Measurements from ENCODE around the gene PAQR5. TPM values are rescaled to one million over a fixed set of nuclear protein-coding genes. Genes with fewer than 3 reads are reported as not detected.

The PAQR5 gene
- total RNA-seq, 2 experiments from 2014 or later = 0.19 TPM; not detected in 1

DNA sequence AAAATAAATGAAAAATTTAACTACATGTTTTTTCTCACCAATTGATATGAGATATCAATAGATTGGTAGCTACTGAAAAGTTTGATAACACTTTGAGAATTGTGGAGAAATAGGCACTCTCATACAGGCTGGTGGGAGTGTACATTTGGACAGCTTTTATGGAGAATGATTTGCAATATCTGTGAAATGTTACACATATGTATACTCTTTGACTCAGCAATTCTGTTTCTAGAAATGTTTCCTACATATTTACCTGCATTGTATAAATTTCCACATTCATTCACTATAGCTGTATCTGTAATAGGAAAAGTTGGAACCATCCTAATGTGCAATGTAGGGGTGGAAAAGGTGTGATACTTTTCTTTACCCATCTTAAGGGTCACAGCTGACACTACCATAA, 113.6 kb downstream of the PAQR5 start:
- H3K4me3 Mint-ChIP-seq = no peak overlapping the region
- H3K27me3 Mint-ChIP-seq (ENCODE audit: low read depth) = peaks cover 11% of the 10 kb centered on the region
- H3K9me3 Mint-ChIP-seq = no peaks in the 10 kb centered on the region
- no peak overlapping the region for H3K27ac Mint-ChIP-seq
- H3K36me3 Mint-ChIP-seq (ENCODE audit: low read depth) = peaks cover 3% of the 10 kb centered on the region
- CTCF ChIA-PET = interaction anchor here (4.2 kb wide), 1 partner anchor 18 kb away, joined by 22 read pairs; no protein-coding TSS in a partner anchor
- no peak for DNase-seq
- peaks cover 11% of the 10 kb centered on the region for H3K4me1 Mint-ChIP-seq (ENCODE audit: low read depth)
- intact Hi-C loops (cut with micrococcal nuclease) = loop anchor here (5.0 to 10.0 kb wide), 3 partner anchors 90 to 627 kb away; no protein-coding TSS in a partner anchor

DNA sequence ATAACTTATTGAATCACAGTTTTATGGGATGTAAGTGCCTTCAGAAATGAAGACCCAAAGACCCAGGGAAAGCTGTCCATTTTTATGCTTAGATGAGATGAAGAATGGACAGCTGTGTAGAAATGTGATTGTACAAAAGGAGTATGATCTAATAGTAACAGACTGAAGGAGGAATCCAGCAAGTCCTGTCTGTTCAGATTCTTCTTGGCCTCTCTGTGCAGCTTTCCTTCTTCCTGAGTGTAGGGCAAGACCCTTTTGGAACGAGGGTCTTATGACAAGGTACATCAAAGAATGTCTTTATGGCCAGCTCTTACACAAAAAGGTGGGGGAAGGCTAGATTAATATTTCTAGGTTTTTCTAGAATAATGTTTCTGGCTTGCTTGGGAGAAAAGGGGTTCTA, 114.0 kb downstream of the PAQR5 start:
- no peak overlapping the region for H3K27ac Mint-ChIP-seq
- H3K9me3 Mint-ChIP-seq = no peaks in the 10 kb centered on the region
- H3K27me3 Mint-ChIP-seq (ENCODE audit: low read depth) = peaks cover 14% of the 10 kb centered on the region
- DNase-seq = no peak
- no peak overlapping the region for H3K4me3 Mint-ChIP-seq
- CTCF ChIA-PET = interaction anchor here (4.2 kb wide), 1 partner anchor 18 kb away, joined by 22 read pairs; no protein-coding TSS in a partner anchor
- H3K4me1 Mint-ChIP-seq (ENCODE audit: low read depth) = peaks cover 11% of the 10 kb centered on the region
- intact Hi-C loops (cut with micrococcal nuclease) = loop anchor here (5.0 to 10.0 kb wide), 3 partner anchors 90 to 628 kb away; no protein-coding TSS in a partner anchor
- H3K36me3 Mint-ChIP-seq (ENCODE audit: low read depth) = peaks cover 7% of the 10 kb centered on the region

DNA sequence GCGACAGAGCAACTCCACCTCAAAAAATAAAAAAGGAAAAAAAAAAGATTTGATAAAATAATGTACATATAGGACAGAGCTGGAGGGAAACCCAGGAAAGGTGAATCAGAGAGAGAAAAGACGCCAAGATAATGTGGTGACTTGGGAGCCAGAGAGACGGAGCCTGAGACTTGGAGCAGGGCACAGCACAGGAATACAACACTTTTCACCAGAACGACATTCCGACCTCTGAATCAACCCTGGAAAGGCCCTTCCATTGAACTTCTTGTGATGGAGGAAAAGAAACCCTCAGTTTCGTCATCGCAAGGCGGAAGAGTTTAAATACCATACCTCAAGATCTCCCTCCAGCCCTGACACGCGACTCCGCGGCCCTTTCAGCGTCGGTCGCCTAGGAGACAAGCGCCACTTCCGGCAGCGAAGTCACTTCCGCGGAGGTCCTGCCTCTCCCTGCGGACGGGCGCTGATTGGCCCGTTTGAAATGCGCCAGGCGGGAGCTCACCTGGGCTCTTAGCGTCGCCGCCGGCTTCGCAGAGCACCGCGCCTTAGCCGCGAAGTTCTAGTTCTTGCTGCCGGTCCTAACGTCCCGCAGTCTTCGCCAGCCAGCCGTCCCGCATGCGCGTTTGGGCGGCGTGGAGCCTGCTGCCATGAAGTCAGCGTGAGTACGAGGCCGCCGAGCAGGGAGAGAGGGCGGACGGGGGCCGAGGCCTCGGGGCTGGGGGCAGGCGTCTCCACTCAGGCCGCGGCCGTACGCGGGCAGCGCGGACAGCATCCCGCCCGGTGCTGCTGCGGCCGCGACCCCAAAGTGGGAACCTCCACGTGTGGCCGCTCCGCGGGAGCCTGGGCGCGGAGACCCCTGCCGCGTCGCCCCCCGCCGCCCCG, 115.3 kb downstream of the PAQR5 start, which contains the start of gene KIF23:
Gene KIF23, plus strand, starts transcription at position 528 of the 879 bp plus-strand sequence. Its CDS starts 117 bp downstream, at position 645.
- Mint-ChIP-seq H3K36me3 (ENCODE audit: low read depth) (peaks cover 19% of the 10 kb centered on the region), H3K27ac (peak within 1 kb of the TSS; percentile 19), H3K9me3 (no peaks in the 10 kb centered on the region), H3K4me3 (peak within 1 kb of the TSS; percentile 84), H3K4me1 (ENCODE audit: low read depth) (peaks cover 11% of the 10 kb centered on the region), H3K27me3 (ENCODE audit: low read depth) (peaks cover 18% of the 10 kb centered on the region)
- peak; percentile 95 for DNase-seq
- CTCF ChIA-PET = interaction anchor here (4.2 kb wide), 1 partner anchor 20 kb away, joined by 22 read pairs; no protein-coding TSS in a partner anchor
- intact Hi-C loops (cut with micrococcal nuclease) = loop anchor here (1.0 to 10.0 kb wide), 6 partner anchors 38 to 629 kb away; partner anchors contain the start of genes GLCE and RPLP1

GRCh38 chr15:69414701-69415167, 116.0 kb downstream of the PAQR5 start:
- intact Hi-C loops (cut with micrococcal nuclease) = loop anchor here (1.0 to 10.0 kb wide), 6 partner anchors 38 to 630 kb away; partner anchors contain the start of genes GLCE and RPLP1
- no peaks in the 10 kb centered on the region for H3K9me3 Mint-ChIP-seq

DNA sequence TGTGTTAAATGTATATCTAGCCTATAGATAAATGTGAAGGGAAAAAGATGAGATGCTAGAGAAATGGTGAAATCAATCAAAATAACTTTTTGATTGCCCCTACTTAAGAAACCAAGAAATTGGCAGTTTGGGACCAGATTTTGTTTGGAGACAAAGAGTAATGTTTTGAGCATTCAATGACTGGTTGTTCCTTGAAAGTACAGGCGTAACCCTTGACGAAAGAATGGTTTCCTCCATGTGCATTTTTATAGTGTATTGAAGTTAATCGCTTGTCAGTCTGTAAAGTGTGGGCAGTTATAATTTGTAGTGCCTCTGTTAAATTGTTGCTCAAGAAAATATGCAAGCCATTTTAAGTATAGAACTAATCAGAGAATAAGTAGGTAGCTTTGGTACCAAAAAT, 116.7 kb downstream of the PAQR5 start:
- peaks cover 28% of the 10 kb centered on the region for H3K36me3 Mint-ChIP-seq (ENCODE audit: low read depth)

More at GRCh38 chr15:69414701-69415167, 116.0 kb downstream of the PAQR5 start:
- Mint-ChIP-seq H3K36me3 (ENCODE audit: low read depth) (peaks cover 25% of the 10 kb centered on the region), H3K4me3 (peak overlapping the region; percentile 83), H3K27ac (no peak overlapping the region), H3K27me3 (ENCODE audit: low read depth) (peaks cover 18% of the 10 kb centered on the region), H3K4me1 (ENCODE audit: low read depth) (peaks cover 11% of the 10 kb centered on the region)
- DNase-seq = peak; percentile 18
- CTCF ChIA-PET = no interaction called here

DNA sequence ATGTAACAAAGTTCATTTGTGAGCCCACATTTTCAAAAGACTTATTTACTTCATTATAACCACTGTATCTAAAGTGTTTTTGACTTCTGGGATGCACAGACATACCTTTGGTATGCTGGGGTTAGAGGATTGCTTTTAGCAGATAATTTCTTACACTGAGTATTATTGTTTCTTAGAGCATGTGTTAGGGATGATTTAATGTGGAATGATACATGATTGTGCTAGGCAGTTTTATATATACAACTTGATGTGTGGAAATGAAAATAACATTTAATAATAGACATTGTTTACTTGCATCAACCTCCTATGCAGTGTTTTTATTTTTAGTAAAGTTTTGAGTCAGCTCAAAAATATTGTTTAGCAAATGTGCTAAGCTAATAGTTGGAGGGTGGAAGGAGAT, 118.9 kb downstream of the PAQR5 start:
- no peaks in the 10 kb centered on the region for H3K9me3 Mint-ChIP-seq
- no peak overlapping the region for H3K27ac Mint-ChIP-seq
- intact Hi-C loops (cut with micrococcal nuclease) = loop anchor here (10.0 kb wide), 1 partner anchor 633 kb away; no protein-coding TSS in a partner anchor
- peaks cover 11% of the 10 kb centered on the region for H3K4me1 Mint-ChIP-seq (ENCODE audit: low read depth)
- no peak for DNase-seq
- H3K27me3 Mint-ChIP-seq (ENCODE audit: low read depth) = peaks cover 18% of the 10 kb centered on the region
- no peak overlapping the region for H3K4me3 Mint-ChIP-seq
- CTCF ChIA-PET = interaction anchor here (1.0 kb wide), 1 partner anchor 23 kb away, joined by 5 read pairs; no protein-coding TSS in a partner anchor
- H3K36me3 Mint-ChIP-seq (ENCODE audit: low read depth) = peaks cover 41% of the 10 kb centered on the region

More for the DNA sequence above, 116.7 kb downstream of the PAQR5 start:
- Mint-ChIP-seq H3K4me1 (ENCODE audit: low read depth) (peaks cover 11% of the 10 kb centered on the region), H3K9me3 (no peaks in the 10 kb centered on the region), H3K27ac (no peak overlapping the region), H3K4me3 (peak overlapping the region; percentile 68), H3K27me3 (ENCODE audit: low read depth) (peaks cover 18% of the 10 kb centered on the region)
- CTCF ChIA-PET = interaction anchor here (0.8 kb wide), 1 partner anchor 530 kb away, joined by 3 read pairs; no protein-coding TSS in a partner anchor
- no peak for DNase-seq
- intact Hi-C loops (cut with micrococcal nuclease) = loop anchor here (10.0 kb wide), 1 partner anchor 631 kb away; no protein-coding TSS in a partner anchor

DNA sequence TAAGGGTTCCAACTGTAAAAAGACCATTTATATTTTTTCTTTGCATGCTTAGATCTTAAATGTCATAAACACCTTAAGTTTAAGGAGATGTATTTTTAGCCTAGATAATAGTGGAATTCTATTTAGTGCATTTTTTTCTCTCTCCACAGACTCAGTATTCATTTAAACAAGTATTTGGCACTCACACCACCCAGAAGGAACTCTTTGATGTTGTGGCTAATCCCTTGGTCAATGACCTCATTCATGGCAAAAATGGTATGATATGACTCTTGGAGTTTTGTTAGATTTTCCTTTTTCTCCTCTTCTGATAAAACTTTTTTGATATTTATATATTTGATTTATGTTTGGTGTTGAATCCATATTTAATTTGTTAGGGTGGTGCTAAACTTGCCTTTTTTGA, 122.8 kb downstream of the PAQR5 start:
- Mint-ChIP-seq H3K36me3 (ENCODE audit: low read depth) (peaks cover 57% of the 10 kb centered on the region), H3K27ac (no peak overlapping the region), H3K27me3 (ENCODE audit: low read depth) (peaks cover 12% of the 10 kb centered on the region), H3K4me1 (ENCODE audit: low read depth) (no peaks in the 10 kb centered on the region), H3K9me3 (no peaks in the 10 kb centered on the region), H3K4me3 (no peak overlapping the region)
- CTCF ChIA-PET = no interaction called here
- no peak for DNase-seq
- intact Hi-C loops (cut with micrococcal nuclease) = no loop called here

GRCh38 chr15:69422336-69422895, 123.7 kb downstream of the PAQR5 start:
- no peaks in the 10 kb centered on the region for H3K4me1 Mint-ChIP-seq (ENCODE audit: low read depth)
- H3K4me3 Mint-ChIP-seq = no peak overlapping the region
- no peak overlapping the region for H3K27ac Mint-ChIP-seq
- CTCF ChIA-PET = interaction anchor here (0.5 to 0.6 kb wide), 2 partner anchors 23 to 49 kb away, joined by 4 read pairs; no protein-coding TSS in a partner anchor
- no peaks in the 10 kb centered on the region for H3K9me3 Mint-ChIP-seq
- H3K36me3 Mint-ChIP-seq (ENCODE audit: low read depth) = peaks cover 60% of the 10 kb centered on the region
- DNase-seq = no peak
- H3K27me3 Mint-ChIP-seq (ENCODE audit: low read depth) = peaks cover 8% of the 10 kb centered on the region
- intact Hi-C loops (cut with micrococcal nuclease) = no loop called here

- CTCF ChIA-PET = no interaction called here
- Mint-ChIP-seq H3K4me1 (ENCODE audit: low read depth) (no peaks in the 10 kb centered on the region), H3K27ac (no peak overlapping the region), H3K4me3 (no peak overlapping the region), H3K9me3 (no peaks in the 10 kb centered on the region), H3K36me3 (ENCODE audit: low read depth) (peaks cover 56% of the 10 kb centered on the region), H3K27me3 (ENCODE audit: low read depth) (no peaks in the 10 kb centered on the region)
- no peak for DNase-seq
- intact Hi-C loops (cut with micrococcal nuclease) = no loop called here
Measured at GRCh38 chr15:69424001-69424400, 125.3 kb downstream of the PAQR5 start.

DNA sequence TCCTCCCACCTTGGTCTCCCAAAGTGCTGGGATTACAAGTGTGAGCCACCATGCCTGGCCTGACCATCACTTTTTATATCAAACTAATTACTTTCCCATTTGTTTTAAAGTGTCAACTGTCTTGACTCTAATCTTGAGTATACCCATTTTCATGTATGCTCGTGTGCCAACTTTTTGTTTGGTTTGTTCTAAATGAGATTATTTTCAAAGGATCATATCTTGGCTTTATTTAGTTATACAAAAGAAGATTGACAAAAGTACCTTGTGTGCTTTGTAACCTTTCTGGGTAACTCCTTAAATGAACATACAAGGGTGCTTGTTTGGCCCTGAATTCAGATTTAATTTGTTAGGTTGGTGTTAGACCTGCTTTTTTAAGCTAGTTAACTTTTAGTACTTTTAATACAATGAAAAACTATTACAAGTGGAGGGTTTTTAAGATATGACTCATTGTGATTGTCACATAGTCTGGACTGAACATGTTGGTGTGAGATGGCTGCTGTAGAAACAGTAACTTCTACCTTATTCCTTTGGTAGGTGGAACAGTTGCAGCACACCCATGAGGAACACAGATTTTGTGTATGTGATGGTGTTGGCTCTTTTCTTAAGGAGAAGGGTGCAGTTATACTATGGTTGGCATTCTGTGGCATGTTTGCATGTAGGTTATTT, 126.2 kb downstream of the PAQR5 start:
- Mint-ChIP-seq H3K4me3 (no peak overlapping the region), H3K9me3 (no peaks in the 10 kb centered on the region), H3K36me3 (ENCODE audit: low read depth) (peaks cover 51% of the 10 kb centered on the region), H3K4me1 (ENCODE audit: low read depth) (no peaks in the 10 kb centered on the region), H3K27ac (no peak overlapping the region), H3K27me3 (ENCODE audit: low read depth) (no peaks in the 10 kb centered on the region)
- intact Hi-C loops (cut with micrococcal nuclease) = no loop called here
- DNase-seq = no peak
- CTCF ChIA-PET = no interaction called here

- CTCF ChIA-PET = no interaction called here
- Mint-ChIP-seq H3K27ac (no peak overlapping the region), H3K4me3 (no peak overlapping the region), H3K27me3 (ENCODE audit: low read depth) (no peaks in the 10 kb centered on the region), H3K36me3 (ENCODE audit: low read depth) (peaks cover 57% of the 10 kb centered on the region), H3K4me1 (ENCODE audit: low read depth) (no peaks in the 10 kb centered on the region), H3K9me3 (no peaks in the 10 kb centered on the region)
- no peak for DNase-seq
- intact Hi-C loops (cut with micrococcal nuclease) = no loop called here
Measured at GRCh38 chr15:69433831-69434230, 135.1 kb downstream of the PAQR5 start.

DNA sequence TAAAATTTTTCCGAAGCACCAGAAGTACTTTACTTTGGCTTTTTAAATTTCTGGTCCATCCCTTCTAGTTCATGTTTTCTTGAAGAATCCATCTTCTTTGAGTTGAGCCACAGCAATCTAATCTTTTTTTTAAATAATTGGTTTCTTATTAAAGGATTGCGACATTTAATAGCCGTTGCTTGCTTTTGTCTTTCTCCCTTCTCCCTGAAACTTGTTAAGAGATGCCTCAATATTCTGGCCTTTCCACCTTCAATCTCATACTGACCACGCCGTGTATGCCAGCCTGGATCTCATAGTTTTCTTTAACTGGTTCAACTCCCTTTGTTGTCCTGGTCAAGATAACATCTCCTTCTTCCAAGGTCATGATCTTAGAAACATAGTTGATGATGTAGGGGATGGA, 135.5 kb downstream of the PAQR5 start:
- Mint-ChIP-seq H3K4me3 (no peak overlapping the region), H3K4me1 (ENCODE audit: low read depth) (no peaks in the 10 kb centered on the region), H3K27ac (no peak overlapping the region), H3K9me3 (no peaks in the 10 kb centered on the region), H3K36me3 (ENCODE audit: low read depth) (peaks cover 55% of the 10 kb centered on the region), H3K27me3 (ENCODE audit: low read depth) (no peaks in the 10 kb centered on the region)
- DNase-seq = no peak
- intact Hi-C loops (cut with micrococcal nuclease) = no loop called here
- CTCF ChIA-PET = no interaction called here
